Fibroblast of skin of back (primary cell): Measurements from ENCODE around the gene RASSF8.
A peak's percentile ranks its signal among the peaks of the same experiment; 100 is the strongest.

Source experiments
- DNase-seq: peaks from one replicate; pipeline ENCODE4 v3.0.0-alpha.2; 2013

Gene RASSF8

DNA sequence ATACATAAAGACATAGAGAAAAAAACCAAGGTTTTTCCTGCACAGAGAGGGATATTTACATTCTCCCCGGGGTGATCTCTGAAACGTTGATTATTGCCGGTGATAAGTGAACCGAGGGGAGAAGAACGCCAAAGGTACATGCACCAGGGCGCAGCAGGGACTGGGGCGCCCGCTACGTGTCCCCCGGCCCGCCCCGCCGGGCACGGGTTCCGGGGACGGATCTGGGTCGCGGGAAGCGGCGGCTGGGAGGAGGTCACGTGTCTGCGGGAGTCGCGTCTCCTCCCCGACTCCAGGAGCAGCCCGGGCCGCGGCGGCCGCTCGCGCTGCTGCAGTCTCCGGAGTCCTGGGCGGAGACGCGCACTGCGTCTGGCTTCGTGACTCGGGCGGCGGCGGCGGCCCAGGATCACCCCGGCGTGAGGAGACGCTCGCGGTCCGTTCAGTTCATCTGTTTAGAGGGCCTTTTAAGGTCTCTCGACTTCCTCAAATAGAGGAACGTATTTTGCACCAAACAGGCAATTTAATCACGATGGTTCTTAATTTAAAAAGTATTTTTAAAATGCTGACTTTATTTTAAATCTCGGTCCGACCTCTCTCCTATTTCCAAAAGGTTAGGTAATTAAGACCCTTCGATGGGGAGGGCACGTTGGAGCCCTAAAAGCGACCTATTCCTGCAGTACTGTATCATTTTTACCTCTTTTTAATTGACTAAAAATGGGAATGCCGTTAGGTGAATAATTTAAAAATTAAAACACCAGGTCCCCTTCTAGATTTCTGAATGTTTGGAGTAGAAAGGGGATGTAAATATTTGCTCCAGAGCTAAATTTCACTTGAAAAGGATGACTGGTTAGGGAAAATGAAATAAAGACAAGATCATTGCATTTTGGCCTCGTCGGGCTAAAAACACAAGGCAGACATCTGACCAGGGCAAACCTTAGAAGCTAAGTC lies 168.1 kb downstream of the RASSF8 start:
- peak; percentile 87 for DNase-seq

DNA sequence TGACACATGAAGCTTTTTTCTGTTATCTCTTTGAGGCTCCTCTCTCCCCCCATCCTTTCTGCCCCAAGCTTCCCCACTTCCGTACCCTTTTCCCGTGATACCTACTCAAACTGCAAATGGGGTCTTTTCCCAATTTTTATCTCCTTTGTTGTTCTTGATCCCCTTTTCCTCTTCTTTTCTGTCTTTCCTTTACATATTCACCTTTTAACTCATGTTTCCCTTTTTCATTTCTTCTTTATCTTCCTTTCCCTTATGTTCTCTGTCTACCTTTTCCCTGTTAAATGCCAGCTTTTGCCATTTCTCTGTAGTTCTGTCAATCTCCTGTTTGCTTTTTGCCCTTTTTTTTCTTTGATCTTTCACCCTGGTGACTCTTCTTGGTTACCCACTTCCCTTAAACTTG lies 168.9 kb downstream of the RASSF8 start:
- DNase-seq, result no peak

GRCh38 chr12:26128168-26128567 lies 169.7 kb downstream of the RASSF8 start:
- no peak for DNase-seq
